ENCODE measurements around the gene IPP.

IPP gene

DNA sequence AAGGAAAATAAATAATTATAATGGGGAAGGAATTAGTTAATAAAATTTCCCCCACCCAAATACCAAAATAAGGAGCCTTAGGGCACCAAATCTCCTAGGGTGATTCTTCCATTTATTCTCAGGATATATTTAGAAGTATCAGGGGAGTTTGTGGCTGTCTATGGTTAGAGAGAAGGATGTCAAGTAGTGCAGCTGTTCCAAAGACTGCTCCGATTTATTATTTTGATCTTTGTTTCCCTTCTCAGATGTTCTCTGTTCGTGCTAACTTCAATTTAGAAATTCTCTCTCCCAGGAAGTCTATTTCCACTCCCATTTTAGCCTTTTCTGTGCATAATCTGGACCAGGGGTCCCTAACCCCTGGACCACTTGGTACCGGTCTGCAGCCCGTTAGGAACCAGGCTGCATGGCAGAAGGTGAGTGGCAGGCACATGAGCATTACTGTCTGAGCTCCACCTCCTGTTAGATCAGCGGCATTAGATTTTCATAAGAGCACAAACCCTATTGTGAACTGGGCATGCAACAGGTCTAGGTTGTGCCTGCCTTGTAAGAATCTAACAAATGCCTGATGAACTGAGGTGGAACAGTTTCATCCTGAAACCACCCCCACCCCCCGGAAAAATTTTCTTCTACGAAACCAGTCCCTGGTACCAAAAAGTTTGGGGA lies 43.6 kb upstream of the IPP start:
- H3K4me1 ChIP-seq (ENCODE audit: insufficient read depth, low read length, poor library complexity, severe bottlenecking), result no peaks in the 10 kb centered on the region
- H3K36me3 ChIP-seq (ENCODE audit: insufficient read depth, low read length), result no peaks in the 10 kb centered on the region
- H2AFZ ChIP-seq (ENCODE audit: low read length), result 0 out of 2 replicates have a peak overlapping the region, but pooled peaks have one; percentile 37
- H3K4me2 ChIP-seq (ENCODE audit: low read depth, low read length, poor library complexity, severe bottlenecking), result no peak overlapping the region
- TF ChIP-seq CTCF (conservative IDR thresholded peaks at IDR 0.05; ENCODE audit: low read length) (no peak), EZH2phosphoT487 (IDR thresholded peaks at IDR 0.05; ENCODE audit: borderline replicate concordance) (no peak)
- no peaks in the 10 kb centered on the region for H3F3A ChIP-seq (ENCODE audit: low read depth)
- no peaks in the 10 kb centered on the region for H4K20me1 ChIP-seq (ENCODE audit: insufficient read depth, low read length, poor library complexity, severe bottlenecking)
- H3K9me3 ChIP-seq (ENCODE audit: insufficient read depth, low read depth, low read length), result no peaks in the 10 kb centered on the region
- H3K9ac ChIP-seq (ENCODE audit: low read depth, low read length, poor library complexity, severe bottlenecking), result no peak overlapping the region
- no peaks in the 10 kb centered on the region for H3K27me3 ChIP-seq (ENCODE audit: insufficient read depth, low read length, poor library complexity, severe bottlenecking)
- no peaks in the 10 kb centered on the region for H3K79me2 ChIP-seq (ENCODE audit: insufficient read depth, low read length)
- no peaks in the 10 kb centered on the region for H3K9me2 ChIP-seq (replicated peaks; ENCODE audit: low read depth, low read length)
- no peak overlapping the region for H3K4me3 ChIP-seq (ENCODE audit: low read length, poor library complexity, severe bottlenecking)

- Histone ChIP-seq H3K27me3 (ENCODE audit: insufficient read depth, low read length, poor library complexity, severe bottlenecking) (no peaks in the 10 kb centered on the region), H3K9me2 (replicated peaks; ENCODE audit: low read depth, low read length) (no peaks in the 10 kb centered on the region), H3K9me3 (ENCODE audit: insufficient read depth, low read depth, low read length) (no peaks in the 10 kb centered on the region), H3K4me1 (ENCODE audit: insufficient read depth, low read length, poor library complexity, severe bottlenecking) (no peaks in the 10 kb centered on the region), H3K4me3 (ENCODE audit: low read length, poor library complexity, severe bottlenecking) (no peak overlapping the region), H3K4me2 (ENCODE audit: low read depth, low read length, poor library complexity, severe bottlenecking) (no peak overlapping the region), H3K36me3 (ENCODE audit: insufficient read depth, low read length) (no peaks in the 10 kb centered on the region), H4K20me1 (ENCODE audit: insufficient read depth, low read length, poor library complexity, severe bottlenecking) (no peaks in the 10 kb centered on the region), H2AFZ (ENCODE audit: low read length) (no peak overlapping the region), H3F3A (ENCODE audit: low read depth) (no peaks in the 10 kb centered on the region), H3K79me2 (ENCODE audit: insufficient read depth, low read length) (no peaks in the 10 kb centered on the region), H3K9ac (ENCODE audit: low read depth, low read length, poor library complexity, severe bottlenecking) (no peak overlapping the region)
- TF ChIP-seq CTCF (conservative IDR thresholded peaks at IDR 0.05; ENCODE audit: low read length) (no peak), EZH2phosphoT487 (IDR thresholded peaks at IDR 0.05; ENCODE audit: borderline replicate concordance) (no peak)
Measured at GRCh38 chr1:45792744-45793143, 42.3 kb upstream of the IPP start.

- TF ChIP-seq EZH2phosphoT487 (IDR thresholded peaks at IDR 0.05; ENCODE audit: borderline replicate concordance) (no peak), CTCF (conservative IDR thresholded peaks at IDR 0.05; ENCODE audit: low read length) (no peak)
- Histone ChIP-seq H3K9me2 (replicated peaks; ENCODE audit: low read depth, low read length) (no peaks in the 10 kb centered on the region), H3K4me1 (ENCODE audit: insufficient read depth, low read length, poor library complexity, severe bottlenecking) (peaks cover 5% of the 10 kb centered on the region), H3K4me2 (ENCODE audit: low read depth, low read length, poor library complexity, severe bottlenecking) (no peak overlapping the region), H3K9me3 (ENCODE audit: insufficient read depth, low read depth, low read length) (no peaks in the 10 kb centered on the region), H4K20me1 (ENCODE audit: insufficient read depth, low read length, poor library complexity, severe bottlenecking) (no peaks in the 10 kb centered on the region), H3K36me3 (ENCODE audit: insufficient read depth, low read length) (no peaks in the 10 kb centered on the region), H3K4me3 (ENCODE audit: low read length, poor library complexity, severe bottlenecking) (no peak overlapping the region), H3K27me3 (ENCODE audit: insufficient read depth, low read length, poor library complexity, severe bottlenecking) (peaks cover 11% of the 10 kb centered on the region), H3K9ac (ENCODE audit: low read depth, low read length, poor library complexity, severe bottlenecking) (no peak overlapping the region), H2AFZ (ENCODE audit: low read length) (no peak overlapping the region), H3F3A (ENCODE audit: low read depth) (no peaks in the 10 kb centered on the region), H3K79me2 (ENCODE audit: insufficient read depth, low read length) (no peaks in the 10 kb centered on the region)
Measured at GRCh38 chr1:45789601-45790000, 39.1 kb upstream of the IPP start.
